GM21576 (cell line): ENCODE measurements around the gene CYLD.

Experiments used
- ATAC-seq: cut with Tn5 transposase; IDR thresholded peaks from one replicate; pipeline ENCODE4 v1.9.1; 2021; ENCODE audit warnings: mild to moderate bottlenecking, moderate library complexity; ENCODE audit not compliant: unreplicated experiment

The CYLD gene

DNA sequence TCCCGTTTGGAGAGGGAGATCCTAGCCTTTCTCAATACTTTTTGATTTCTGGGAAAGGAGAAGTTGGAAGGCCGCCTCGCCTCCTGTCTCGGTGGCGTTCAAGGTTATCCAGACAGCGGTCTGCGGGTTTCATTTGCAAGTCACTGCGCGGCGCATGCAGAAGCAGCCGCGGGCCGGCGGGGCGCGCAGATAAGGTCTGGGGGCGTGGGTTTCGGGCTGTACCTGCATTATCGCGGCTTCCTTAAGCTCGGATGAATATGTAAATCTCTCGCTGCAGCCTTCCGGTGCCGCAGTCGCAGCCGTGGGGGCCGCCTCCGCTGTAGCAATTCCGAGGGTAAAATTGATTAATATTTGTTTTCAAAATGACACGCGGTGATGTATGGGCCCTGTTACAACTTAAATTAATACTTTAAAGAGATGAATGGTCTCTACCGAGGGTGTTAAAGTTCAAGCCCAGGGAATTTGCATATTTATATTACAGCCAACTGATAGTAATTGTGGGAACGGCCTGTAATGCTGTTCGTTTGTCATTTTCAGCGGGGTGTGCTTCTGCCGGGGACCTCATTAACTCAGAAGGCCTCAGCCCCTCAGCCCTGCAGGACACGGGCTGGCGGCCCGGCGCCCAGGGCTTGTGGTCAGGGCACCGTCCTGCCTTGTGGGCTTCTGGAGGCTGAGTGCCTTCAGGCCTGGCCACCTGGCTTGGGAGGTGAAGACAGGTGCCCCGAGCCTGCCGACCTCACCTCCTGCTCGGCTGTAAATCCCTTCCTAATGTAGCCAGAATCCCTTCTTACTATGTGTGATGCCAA is 99.4 kb downstream of the CYLD start:
- no peak for ATAC-seq

DNA sequence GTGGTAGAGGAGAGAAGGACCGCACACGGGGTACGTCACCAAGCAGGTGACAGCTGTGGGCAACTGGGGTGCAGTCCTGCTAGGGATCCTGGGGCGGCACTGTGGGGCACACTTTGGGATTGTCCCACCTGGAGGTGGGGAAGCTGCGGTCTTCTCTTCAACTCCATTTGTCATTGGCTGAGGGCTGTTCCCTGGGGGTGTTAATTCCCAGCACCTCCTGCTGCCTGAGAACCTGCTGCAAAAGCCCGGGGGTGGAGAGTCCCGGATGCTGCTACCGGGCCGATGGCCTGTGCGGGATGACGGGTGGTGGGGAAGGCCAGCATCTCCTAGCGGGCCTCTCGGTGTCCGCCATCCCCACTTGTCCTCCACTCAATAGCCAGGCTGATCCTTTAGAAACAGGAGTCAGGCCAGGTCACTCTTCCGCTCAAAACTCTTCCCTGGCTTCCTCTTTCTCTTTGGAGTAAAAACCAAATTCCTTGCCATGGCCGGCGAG is 100.2 kb downstream of the CYLD start:
- no peak for ATAC-seq

DNA sequence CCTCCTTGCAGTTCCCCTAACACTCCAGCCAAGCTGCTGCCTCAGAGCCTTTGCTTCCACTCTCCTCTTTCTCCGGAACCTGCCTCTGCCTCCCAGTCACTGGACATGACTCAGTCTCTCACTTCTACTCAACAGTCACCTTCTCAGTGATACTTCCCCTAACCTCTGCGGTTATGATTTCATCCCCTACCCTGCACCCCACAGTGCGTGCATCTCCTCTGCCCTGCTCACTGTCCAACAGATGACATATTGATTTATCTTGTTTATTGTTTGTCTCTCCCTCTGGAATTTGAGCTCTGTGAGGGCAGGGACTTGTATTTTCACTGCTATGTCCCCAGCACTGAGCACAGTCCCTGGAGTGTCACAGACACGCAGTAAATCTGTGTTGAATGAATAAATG is 100.7 kb downstream of the CYLD start:
- ATAC-seq = no peak

DNA sequence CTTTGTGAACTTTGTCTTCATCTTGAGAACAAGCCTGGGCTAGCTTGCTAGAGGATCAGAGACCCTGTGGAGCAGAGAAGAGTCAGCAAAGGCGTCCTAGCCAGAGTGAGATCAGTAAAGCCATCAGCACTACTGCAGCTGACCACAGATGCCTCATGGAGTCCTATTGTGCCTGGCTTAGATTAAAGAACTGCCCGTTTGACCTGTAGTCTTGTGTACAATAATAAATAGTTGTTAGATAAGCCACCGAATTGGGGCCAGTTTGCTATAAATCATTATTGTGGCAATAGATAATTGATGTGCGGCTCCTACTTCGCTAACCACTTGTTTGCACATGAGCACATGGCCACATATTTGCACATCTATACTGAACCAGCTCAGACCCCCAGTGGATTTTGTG is 103.0 kb downstream of the CYLD start:
- ATAC-seq = no peak

DNA sequence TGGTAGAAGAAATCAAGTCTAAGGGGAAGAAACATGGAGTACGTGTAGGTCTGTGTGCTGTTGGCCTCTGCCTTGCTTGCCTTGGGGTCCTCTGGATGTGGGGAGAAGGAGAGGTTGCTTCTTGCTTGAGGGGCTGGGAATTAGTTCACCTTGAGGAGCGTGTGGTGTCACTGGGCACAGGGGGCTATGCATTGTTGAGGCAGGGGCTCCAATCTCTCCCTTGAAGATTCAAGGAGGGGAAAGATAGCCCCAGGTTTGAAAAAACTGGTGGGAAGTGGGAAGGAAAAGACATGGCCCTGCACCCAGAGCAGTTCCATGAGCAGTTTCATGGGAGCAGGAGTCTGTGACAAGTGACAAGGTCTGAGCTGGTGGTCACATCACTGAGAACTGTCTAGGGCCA is 103.4 kb downstream of the CYLD start:
- ATAC-seq = no peak

DNA sequence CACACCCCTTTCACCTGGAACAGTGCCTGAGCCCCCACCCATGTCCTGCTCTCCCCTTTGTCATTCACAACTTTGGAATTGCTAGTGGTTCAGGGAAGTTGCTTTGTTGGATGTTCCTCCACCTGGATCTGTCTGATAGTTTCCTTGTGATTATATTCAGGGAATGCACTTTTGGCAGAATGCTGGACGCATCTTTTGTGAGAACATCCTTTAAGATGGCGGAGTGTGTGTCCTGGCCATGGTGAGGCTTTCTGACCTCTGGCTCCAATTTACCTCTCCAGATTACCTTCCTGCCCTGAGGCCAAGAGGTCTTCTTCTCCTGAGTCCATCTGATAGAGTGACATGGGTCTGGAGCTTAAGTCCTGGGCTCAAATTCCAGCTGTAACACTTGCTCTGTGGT is 104.6 kb downstream of the CYLD start:
- ATAC-seq = no peak

DNA sequence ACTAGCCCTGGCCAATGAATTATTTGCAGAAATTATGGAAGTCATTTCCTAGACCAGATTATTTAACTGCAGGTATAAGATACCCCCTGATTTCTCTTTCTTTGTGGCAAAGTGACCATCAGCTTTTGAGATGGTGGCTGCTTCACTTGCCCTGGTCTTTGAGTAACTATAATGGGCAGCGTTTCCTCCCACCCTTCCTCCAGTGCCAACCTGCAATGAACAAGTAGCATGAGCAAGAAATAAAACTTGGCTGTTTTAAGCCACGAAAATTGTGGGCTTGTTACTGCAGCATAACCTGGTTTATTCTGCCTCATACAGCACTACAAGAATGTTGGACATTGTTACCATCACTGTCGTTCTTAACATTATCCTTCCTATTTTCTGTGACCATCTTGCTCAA is 105.3 kb downstream of the CYLD start:
- no peak for ATAC-seq

DNA sequence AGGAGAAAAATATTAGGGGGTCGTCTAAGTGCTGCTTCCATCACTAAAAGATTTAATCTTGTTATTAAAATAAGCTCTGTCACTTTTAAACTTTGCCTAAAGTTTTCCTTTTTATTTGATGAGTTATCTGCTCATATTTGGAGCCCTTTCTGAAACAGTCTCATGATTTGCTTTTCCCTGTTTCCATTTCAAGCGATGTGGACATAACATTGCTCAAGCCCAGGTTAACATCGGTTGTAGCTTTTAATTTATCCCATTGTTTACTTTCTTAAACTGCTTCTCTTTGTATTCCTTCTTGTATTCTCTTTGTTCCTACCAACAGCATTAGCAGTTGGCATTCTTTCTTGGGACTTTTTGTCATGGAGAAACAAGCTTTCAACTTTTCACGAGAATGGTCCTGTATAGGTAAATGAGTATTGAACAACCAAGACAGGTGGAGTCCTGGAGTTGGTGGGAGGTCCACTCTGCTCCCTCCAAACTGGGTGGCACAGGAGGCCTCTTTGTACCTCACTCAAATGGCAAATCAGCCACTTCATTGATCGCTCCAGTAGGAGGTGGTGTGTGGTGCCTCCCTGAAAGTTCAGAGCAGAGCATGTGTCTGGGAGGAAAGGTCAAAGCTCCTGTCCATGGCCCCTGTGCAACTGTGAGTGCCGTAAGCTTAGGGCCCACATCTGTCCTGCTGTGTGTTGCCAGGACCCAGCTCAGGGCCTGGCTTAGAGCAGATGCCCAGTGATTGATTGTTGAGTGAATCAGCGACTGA is 107.0 kb downstream of the CYLD start:
- ATAC-seq = no peak
